ENCODE data around the gene TBC1D20.
"Not testable (repeated sequence)": the region's sequence is repeated elsewhere in the genome, so short reads cannot be mapped to it uniquely, and the experiment has no call there.

Gene TBC1D20

GRCh38 chr20:462199-462991 lies at the start of gene TBC1D20:
Gene TBC1D20 (minus strand): TSS chr20:462533. CDS start chr20:462405, 128 bp downstream.
- no peak for TF ChIP-seq CTCF (IDR thresholded peaks at IDR 0.05; ENCODE audit: low read depth, low read length, missing control alignments)
- peak; percentile 49 for DNase-seq (ENCODE audit: extremely low read depth, low read depth)
- peak within 1 kb of the TSS; percentile 80 for H3K4me3 ChIP-seq (replicated peaks; ENCODE audit: low read depth, low read length)

- not testable (repeated sequence) for H3K4me3 ChIP-seq (replicated peaks; ENCODE audit: low read depth, low read length); DNase-seq (ENCODE audit: extremely low read depth, low read depth)
Observed at GRCh38 chr20:510328-511057, 48.2 kb upstream of the TBC1D20 start.

DNA sequence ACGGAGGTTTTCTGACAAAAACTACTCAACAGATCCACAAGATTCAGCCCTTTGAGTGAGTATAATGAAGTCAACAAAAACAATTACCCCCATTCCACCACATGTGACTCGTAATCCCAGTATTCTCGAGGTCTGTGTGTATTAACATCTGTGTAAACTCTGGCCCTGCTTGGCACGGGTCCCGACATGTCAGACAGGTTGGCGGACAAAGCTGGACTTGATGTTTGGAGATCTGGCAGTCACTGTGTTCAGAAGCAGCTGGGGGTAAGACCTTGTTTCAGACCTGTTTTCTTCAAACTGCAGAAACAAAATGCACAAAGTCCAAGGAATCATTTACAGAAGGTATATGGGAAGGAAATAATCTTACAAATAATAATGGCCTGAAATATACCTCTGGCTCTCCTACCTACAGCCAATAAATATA lies 46.0 kb upstream of the TBC1D20 start:
- H3K4me3 ChIP-seq (replicated peaks; ENCODE audit: low read depth, low read length); DNase-seq (ENCODE audit: extremely low read depth, low read depth): not testable (repeated sequence)

GRCh38 chr20:507761-508332 lies 45.5 kb upstream of the TBC1D20 start:
- no peak for TF ChIP-seq CTCF (IDR thresholded peaks at IDR 0.05; ENCODE audit: low read depth, low read length, missing control alignments)
- H3K4me3 ChIP-seq (replicated peaks; ENCODE audit: low read depth, low read length), result no peak overlapping the region
- no peak for DNase-seq (ENCODE audit: extremely low read depth, low read depth)

DNA sequence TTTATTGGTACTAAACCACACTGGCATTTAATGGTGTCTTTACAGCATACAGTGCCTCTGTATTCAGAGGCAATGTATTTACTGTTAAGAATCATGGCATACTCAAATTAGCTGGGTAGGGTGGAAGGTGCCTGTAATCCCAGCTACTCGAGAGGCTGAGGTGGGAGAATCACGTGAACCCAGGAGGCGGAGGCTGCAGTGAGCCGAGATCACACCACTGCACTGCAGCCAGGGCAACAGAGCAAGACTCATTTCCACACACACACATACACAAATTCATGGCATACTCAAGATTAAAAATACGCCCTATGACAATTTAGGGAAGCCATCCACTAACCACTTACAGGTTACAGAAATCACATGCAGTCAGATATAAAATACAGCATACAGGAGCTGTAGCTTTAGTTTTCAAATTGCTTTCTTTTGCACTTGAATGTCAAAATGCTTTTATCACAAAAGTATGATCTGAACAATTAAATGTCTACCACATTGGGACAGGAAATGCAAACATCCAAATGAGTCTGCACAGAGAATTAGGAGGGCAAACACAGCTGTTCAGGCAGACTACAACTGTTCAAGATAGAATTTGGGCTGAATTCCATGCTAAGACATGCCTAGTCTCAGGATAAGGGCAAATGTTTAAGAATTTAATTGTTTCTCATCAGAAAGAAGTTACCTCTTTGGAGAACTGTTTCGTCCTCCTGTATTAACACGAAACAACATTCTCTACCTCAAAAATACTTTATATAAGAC lies 44.8 kb upstream of the TBC1D20 start:
- no peak overlapping the region for H3K4me3 ChIP-seq (replicated peaks; ENCODE audit: low read depth, low read length)
- DNase-seq (ENCODE audit: extremely low read depth, low read depth), result no peak
- no peak for TF ChIP-seq CTCF (IDR thresholded peaks at IDR 0.05; ENCODE audit: low read depth, low read length, missing control alignments)

DNA sequence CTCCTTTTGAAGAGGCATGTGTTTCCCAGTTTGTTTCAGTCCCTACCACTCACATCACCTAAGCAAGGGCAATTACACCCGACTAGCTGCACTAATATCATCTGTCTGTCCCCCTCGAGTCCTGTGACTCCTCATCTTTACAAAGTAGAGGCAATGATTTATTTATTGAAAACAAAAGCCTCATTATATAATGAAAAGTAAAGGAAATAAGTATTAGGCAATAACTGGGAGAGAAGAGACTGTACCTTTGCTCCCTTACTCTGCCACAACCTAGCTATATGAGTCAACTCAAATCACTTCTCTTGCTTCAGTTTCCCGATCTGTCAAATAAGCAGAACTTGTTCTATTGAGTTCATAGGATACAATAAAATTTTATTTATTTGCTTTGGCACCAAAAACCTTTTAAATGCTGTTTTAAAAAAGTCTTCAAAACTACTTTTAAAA lies 42.3 kb upstream of the TBC1D20 start:
- no peak for TF ChIP-seq CTCF (IDR thresholded peaks at IDR 0.05; ENCODE audit: low read depth, low read length, missing control alignments)
- no peak overlapping the region for H3K4me3 ChIP-seq (replicated peaks; ENCODE audit: low read depth, low read length)
- DNase-seq (ENCODE audit: extremely low read depth, low read depth), result no peak

DNA sequence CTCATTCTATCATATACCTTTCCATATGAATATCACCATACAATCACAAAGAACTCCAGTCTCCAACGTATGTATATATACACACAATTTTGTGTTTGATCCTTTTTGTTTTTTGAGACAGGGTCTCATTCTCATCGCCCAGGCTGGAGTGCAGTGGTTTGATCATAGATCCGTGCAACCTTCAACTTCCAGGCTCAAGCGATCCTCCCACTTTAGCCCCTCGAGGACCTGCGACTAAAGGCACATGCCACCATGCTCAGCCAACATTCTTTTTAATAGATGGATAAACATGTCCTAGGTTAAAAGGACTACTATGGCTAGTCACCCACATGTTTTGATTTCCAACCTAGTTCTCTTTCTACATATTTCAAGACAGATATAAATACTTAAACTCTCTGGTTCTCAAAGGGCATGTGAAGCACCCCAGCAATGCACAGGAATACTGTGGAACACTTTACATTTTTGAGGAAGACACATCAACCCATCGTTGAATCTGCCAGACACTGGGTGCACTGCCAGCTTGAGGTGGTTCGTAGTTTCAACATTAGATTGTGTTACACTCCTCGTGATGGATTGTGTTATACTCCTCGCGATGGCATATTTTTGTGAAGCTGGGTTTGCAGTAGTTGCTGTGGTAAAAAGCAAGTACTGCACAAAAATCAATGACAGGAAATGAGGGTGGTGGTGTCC lies 40.9 kb upstream of the TBC1D20 start:
- TF ChIP-seq CTCF (IDR thresholded peaks at IDR 0.05; ENCODE audit: low read depth, low read length, missing control alignments), result no peak
- no peak overlapping the region for H3K4me3 ChIP-seq (replicated peaks; ENCODE audit: low read depth, low read length)
- no peak for DNase-seq (ENCODE audit: extremely low read depth, low read depth)

All from HFF-Myc (cell line).